GM19035 (cell line): ENCODE data around the gene SELPLG.
"Not testable (repeated sequence)": the region's sequence is repeated elsewhere in the genome, so short reads cannot be mapped to it uniquely, and the experiment has no call there.

Source experiments
- ATAC-seq: cut with Tn5 transposase; IDR thresholded peaks from one replicate; pipeline ENCODE4 v1.9.1; 2021; ENCODE audit not compliant: unreplicated experiment

SELPLG gene

GRCh38 chr12:108592033-108592909, 41.4 kb downstream of the SELPLG start:
- no peak for ATAC-seq

GRCh38 chr12:108591267-108591980, 42.3 kb downstream of the SELPLG start:
- no peak for ATAC-seq

GRCh38 chr12:108590463-108590862, 43.2 kb downstream of the SELPLG start:
- ATAC-seq = not testable (repeated sequence)

GRCh38 chr12:108589840-108590229, 43.9 kb downstream of the SELPLG start:
- ATAC-seq = no peak

GRCh38 chr12:108589028-108589839, 44.5 kb downstream of the SELPLG start:
- ATAC-seq = no peak

GRCh38 chr12:108587826-108588225, 45.9 kb downstream of the SELPLG start:
- ATAC-seq = no peak

GRCh38 chr12:108586306-108586705, 47.4 kb downstream of the SELPLG start:
- ATAC-seq = no peak

- no peak for ATAC-seq
These were observed 47.8 kb downstream of the SELPLG start for GRCh38 chr12:108585864-108586263.

- ATAC-seq = no peak
These were observed 49.1 kb downstream of the SELPLG start for GRCh38 chr12:108584456-108585065.

GRCh38 chr12:108583991-108584390, 49.7 kb downstream of the SELPLG start:
- ATAC-seq = no peak

GRCh38 chr12:108582978-108583770, 50.5 kb downstream of the SELPLG start:
- ATAC-seq = no peak

GRCh38 chr12:108582509-108582908, 51.2 kb downstream of the SELPLG start:
- no peak for ATAC-seq

GRCh38 chr12:108581311-108582227, 52.1 kb downstream of the SELPLG start:
- ATAC-seq = no peak

GRCh38 chr12:108580531-108580930, 53.2 kb downstream of the SELPLG start:
- ATAC-seq = no peak

GRCh38 chr12:108578813-108579212, 54.9 kb downstream of the SELPLG start:
- no peak for ATAC-seq

- ATAC-seq = no peak
These were observed 55.4 kb downstream of the SELPLG start for GRCh38 chr12:108578264-108578663.

- no peak for ATAC-seq
These were observed 56.2 kb downstream of the SELPLG start for GRCh38 chr12:108577458-108577857.

GRCh38 chr12:108576660-108577234, 56.9 kb downstream of the SELPLG start:
- ATAC-seq = no peak
